HG03103 (cell line): ENCODE results near the gene ZSCAN22.
"Not testable (repeated sequence)": the region's sequence is repeated elsewhere in the genome, so short reads cannot be mapped to it uniquely, and the experiment has no call there.

Experiments
- ATAC-seq: cut with Tn5 transposase; IDR thresholded peaks from one replicate; pipeline ENCODE4 v1.9.1; 2021; ENCODE audit warnings: low read depth; ENCODE audit not compliant: unreplicated experiment

Gene ZSCAN22

DNA sequence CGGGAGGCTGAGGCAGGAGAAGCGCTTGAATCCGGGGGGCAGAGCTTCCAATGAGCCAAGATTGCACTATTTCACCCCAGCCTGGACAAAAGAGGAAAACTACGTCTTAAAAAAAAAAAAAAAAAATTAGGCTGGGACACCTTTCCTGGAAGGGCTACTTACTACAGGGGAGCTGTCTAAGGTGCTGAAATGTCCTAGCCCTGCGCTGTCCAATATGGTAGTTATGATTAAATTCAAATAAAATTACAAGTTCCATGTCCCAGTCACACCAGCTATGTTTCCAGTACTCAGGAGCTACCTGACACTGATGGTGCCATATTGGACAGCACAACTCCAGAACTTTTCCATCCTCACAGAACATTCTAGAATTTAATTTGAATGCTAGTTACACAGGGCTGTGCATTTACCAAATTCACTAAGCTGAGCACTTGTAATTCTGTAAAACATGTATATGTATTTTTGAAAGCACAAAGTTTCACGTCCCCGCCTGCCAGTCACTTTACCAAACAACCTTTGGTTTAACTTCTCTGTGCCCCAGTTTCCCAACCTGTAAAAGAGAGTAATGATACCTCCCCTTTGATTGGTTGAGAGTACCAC lies 9.2 kb upstream of the ZSCAN22 start:
- no peak for ATAC-seq

DNA sequence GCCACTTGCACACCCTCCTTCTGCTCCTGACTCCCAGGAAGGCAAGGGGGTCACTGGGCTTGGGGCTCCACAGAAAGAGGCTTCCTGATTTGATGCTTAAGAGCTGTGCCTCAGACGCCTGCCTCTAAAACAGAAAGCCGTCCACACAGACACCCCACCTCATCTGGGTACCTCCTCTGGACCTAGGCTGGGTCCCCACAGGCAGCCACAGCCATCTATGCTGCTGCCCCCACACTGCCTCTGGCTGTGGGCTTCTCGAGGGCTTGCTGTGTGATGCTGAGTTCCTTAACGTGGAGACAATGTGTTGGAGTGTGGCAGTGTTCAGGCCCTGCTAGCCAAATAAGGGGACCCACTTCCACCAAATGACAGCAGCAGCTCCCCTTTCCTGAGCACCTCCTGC lies 8.5 kb upstream of the ZSCAN22 start:
- no peak for ATAC-seq

- ATAC-seq: no peak
Observed at GRCh38 chr19:58319241-58319640, 7.6 kb upstream of the ZSCAN22 start.

GRCh38 chr19:58325311-58326022 lies 1.3 kb upstream of the ZSCAN22 start:
- no peak for ATAC-seq

DNA sequence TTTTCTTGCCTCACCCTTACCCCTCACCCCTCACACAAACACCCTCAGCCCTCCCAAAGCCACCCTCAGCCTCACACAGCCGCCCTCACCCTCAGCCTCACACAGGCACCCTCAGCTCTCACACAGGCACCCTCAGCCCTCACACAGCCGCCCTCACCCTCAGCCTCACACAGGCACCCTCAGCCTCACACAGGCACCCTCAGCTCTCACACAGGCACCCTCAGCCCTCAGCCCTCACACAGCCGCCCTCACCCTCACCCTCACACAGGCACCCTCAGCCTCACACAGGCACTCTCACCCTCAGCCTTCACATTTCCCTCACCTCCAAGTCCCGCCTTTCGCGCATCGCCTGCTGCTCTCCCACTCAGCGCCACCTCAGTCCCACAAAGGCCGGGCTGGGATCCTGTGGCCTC lies 287 bp upstream of the ZSCAN22 start:
- no peak for ATAC-seq

DNA sequence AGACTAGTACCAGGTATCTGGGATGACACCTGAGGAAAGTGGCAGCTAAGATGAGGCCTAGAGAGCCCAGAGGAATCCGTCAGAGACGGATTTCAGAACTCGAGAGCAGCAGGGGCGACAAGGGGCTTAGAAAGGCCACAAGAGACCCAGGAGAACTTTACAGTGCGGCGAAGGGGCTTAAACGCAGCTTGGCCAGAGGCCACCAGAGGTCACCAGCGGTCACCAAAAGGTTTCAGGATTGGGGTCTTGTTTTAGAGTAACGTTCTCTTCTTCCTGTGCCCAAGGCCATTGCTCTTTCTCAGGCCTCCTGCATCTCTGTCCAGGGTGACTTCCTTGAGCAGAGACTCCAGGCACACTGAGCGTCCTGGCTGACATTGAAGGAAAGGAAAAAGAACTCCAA lies 2.2 kb downstream of the ZSCAN22 start:
- no peak for ATAC-seq

DNA sequence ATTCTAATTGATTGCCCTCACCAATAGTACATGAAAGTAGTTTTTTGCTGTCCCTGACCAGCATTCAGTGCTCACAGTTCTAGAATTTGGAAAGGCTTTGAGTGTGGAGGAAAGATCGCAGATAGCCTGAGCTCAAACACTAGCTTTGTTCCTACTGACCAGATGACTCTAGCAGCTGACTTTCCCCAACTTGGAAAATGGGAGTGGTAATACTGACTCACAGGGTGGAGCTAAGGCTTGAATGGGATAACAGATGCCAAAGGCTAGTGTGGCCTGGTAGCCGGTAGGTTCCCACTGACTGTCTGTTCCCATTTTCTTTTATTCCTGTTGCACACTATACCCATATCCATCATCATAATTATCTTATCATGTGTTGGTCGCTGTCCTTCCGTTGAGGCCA lies 3.7 kb downstream of the ZSCAN22 start:
- ATAC-seq: no peak

- ATAC-seq: no peak
Observed at GRCh38 chr19:58332697-58333096, 5.9 kb downstream of the ZSCAN22 start.

DNA sequence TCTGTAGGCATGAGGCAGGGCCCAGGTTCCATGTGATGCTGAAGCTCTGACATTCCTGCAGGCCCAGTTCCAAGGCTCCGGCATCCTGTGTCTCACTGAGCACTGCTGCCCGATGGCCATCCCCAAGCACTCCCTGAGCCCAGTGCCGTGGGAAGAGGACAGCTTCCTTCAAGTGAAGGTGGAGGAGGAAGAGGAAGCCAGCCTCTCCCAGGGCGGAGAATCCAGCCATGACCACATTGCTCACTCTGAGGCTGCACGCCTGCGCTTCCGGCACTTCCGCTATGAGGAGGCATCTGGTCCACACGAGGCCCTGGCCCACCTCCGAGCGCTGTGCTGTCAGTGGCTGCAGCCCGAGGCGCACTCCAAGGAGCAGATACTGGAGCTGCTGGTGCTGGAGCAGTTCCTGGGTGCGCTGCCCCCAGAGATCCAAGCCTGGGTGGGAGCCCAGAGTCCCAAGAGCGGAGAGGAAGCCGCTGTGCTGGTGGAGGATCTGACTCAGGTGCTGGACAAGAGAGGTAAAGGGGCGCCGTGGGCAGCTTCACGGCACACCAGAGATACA lies 8.0 kb downstream of the ZSCAN22 start:
- ATAC-seq: no peak

DNA sequence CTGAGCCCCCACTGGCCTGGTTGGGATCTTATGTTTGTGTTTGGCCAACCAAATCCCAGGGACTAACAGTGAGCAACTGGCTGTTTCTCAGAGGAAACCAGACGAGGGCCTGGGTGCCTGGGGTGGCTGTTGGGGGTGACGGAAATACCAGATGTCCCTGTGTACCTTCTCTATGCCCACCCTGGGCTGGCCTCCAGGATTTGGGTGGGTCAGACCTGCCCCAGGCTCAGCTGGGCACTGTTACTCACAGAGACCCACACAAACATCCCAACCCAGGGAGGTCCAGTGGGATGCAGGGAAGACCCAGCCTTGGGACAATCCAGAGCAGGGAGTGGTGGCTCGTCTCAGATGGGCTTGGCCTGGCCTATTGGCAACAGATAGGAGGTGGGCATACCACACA lies 8.8 kb downstream of the ZSCAN22 start:
- ATAC-seq: no peak

GRCh38 chr19:58336216-58336615 lies 9.4 kb downstream of the ZSCAN22 start:
- no peak for ATAC-seq

DNA sequence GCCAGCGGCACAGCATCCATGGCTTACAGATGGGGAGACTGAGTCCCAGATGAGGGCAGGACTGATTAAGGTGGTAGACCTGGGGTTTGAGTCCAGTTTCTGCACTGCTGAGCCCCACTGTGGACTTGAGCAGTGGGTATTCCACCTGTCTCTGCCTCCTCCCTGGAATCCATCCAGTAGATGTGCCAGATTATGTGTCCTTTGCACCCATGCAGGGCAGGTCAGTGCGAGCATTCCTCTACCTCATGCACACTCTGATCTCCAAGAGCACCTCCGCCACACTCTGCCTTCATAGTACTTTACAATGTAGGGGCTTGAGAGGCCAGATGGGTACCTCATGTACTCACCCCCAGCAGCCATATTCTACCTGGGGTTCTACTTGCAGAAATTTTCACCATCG lies 10.0 kb downstream of the ZSCAN22 start:
- no peak for ATAC-seq

DNA sequence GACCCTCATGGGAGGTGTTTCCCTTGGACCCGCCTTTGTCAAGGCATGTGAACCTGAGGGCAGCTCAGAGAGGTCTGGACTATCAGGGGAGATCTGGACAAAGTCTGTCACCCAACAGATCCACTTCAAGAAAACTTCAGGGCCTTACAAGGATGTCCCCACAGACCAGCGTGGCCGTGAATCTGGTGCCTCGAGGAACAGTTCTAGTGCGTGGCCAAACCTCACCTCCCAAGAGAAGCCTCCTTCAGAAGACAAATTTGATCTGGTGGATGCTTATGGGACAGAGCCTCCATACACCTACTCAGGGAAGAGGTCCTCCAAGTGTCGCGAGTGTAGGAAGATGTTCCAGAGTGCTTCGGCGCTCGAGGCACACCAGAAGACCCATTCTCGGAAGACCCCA lies 11.5 kb downstream of the ZSCAN22 start:
- no peak for ATAC-seq

GRCh38 chr19:58338825-58339558 lies 12.2 kb downstream of the ZSCAN22 start:
- ATAC-seq: no peak

- no peak for ATAC-seq
Observed at GRCh38 chr19:58345558-58345957, 18.8 kb downstream of the ZSCAN22 start.

- peak; percentile 78 for ATAC-seq
Observed at GRCh38 chr19:58346961-58347929, 20.5 kb downstream of the ZSCAN22 start.

DNA sequence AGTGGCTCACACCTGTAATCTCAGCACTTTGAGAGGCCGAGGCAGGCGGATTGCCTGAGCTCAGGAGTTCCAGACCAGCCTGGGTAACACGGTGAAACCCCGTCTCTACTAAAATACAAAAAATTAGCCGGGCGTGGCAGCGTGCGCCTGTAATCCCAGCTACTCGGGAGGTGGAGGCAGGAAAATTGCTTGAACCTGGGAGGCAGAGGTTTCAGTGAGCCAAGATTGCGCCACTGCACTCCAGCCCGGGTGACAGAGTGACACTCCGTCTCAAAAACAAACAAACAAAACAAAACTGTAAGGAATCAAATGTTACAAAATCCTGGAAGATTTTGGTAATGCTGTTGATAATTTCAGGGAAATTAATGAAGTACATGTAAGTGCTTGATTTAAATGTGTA lies 21.3 kb downstream of the ZSCAN22 start:
- ATAC-seq: not testable (repeated sequence)

- ATAC-seq: no peak
Observed at GRCh38 chr19:58349590-58349989, 22.8 kb downstream of the ZSCAN22 start.

DNA sequence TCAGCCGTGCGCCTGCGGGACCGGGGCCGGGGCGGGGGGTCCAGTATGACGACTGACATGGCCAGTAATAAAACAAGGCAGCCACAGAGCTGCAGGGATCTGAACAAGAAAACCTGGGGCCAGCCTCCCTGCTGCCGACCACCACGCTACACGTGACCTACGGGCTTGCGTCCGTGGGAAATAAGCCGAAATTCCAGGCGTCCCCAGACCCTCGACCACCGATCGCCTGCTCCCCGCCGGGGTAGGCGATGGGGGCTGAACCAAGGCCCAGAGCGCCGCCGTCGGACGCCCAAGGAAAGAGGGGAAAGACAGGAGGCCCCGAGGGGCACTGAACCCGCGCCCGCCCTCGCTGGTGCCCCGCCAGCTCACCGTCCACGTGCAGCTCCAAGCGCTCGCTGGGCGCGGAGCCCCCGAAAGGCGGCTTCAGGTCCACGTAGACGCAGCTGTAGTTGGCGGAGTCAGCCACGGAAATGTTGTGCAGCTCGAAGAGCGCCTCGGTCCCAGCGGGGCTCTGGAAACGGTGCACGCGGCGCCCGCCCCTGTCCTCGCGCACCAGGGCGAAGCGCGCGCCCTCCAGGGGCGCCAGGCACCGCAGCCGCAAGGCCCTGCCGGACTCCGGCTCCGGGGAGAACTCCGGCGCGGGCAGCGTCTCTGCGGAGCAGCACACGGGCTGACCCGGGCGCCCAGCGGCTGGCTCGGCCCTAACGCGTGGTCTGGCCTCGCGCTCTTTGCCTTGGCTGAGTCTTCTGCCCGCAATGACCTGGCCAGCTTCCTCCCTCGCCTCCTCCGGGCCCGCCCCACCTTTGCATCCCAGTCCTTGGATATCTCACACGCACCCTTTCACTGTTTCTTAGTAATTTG lies 23.4 kb downstream of the ZSCAN22 start:
- no peak for ATAC-seq
